ENCODE measurements around the gene CST3.

GRCh38 chr20:23655491-23656211 lies 17.9 kb upstream of the CST3 start:
- TF ChIP-seq, protein P1, sequence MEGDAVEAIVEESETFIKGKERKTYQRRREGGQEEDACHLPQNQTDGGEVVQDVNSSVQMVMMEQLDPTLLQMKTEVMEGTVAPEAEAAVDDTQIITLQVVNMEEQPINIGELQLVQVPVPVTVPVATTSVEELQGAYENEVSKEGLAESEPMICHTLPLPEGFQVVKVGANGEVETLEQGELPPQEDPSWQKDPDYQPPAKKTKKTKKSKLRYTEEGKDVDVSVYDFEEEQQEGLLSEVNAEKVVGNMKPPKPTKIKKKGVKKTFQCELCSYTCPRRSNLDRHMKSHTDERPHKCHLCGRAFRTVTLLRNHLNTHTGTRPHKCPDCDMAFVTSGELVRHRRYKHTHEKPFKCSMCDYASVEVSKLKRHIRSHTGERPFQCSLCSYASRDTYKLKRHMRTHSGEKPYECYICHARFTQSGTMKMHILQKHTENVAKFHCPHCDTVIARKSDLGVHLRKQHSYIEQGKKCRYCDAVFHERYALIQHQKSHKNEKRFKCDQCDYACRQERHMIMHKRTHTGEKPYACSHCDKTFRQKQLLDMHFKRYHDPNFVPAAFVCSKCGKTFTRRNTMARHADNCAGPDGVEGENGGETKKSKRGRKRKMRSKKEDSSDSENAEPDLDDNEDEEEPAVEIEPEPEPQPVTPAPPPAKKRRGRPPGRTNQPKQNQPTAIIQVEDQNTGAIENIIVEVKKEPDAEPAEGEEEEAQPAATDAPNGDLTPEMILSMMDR (IDR thresholded peaks at IDR 0.05): no peak
- TF ChIP-seq EP300 (IDR thresholded peaks at IDR 0.05): no peak
- peak in 1 of 2 donors; percentile 9 for TF ChIP-seq POLR2A (IDR thresholded peaks at IDR 0.05)

Data from gastroesophageal sphincter (tissue), 3 donors.